ENCODE results near the gene LRRC15.

DNA sequence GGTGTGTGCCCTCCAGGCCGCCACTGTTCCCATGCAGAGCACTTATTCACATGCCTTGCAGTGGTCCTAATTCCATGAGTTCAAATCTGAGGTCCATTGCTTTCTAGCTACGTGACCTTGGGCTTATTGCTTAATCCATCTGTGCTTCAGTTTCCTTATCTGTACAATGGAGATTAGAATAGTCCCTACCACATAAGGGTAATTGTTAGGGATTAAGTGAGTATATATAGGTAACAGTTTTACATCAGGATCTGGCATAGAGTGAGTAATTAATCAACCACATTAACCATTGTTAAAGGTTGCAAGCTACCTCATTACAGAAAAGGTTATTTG lies 26.0 kb downstream of the LRRC15 start:
- no peak for TF ChIP-seq EP300 (IDR thresholded peaks at IDR 0.05)
- TF ChIP-seq, protein P1, sequence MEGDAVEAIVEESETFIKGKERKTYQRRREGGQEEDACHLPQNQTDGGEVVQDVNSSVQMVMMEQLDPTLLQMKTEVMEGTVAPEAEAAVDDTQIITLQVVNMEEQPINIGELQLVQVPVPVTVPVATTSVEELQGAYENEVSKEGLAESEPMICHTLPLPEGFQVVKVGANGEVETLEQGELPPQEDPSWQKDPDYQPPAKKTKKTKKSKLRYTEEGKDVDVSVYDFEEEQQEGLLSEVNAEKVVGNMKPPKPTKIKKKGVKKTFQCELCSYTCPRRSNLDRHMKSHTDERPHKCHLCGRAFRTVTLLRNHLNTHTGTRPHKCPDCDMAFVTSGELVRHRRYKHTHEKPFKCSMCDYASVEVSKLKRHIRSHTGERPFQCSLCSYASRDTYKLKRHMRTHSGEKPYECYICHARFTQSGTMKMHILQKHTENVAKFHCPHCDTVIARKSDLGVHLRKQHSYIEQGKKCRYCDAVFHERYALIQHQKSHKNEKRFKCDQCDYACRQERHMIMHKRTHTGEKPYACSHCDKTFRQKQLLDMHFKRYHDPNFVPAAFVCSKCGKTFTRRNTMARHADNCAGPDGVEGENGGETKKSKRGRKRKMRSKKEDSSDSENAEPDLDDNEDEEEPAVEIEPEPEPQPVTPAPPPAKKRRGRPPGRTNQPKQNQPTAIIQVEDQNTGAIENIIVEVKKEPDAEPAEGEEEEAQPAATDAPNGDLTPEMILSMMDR (IDR thresholded peaks at IDR 0.05), result no peak
